Right lobe of liver (tissue), 4 donors: ENCODE results near the gene ZNF487.

Experiments used
- CTCF ChIP-seq, 4 donors: fragments of 200-600 bp in 3 of 4; fragments of 450-650 bp in 1 of 4; IDR thresholded peaks; one replicate each; pipeline versions ENCODE4 v1.5.1 to v1.8.0; 2016 to 2022; ENCODE audit warnings: antibody characterized with exemption in 4 of 4, mild to moderate bottlenecking in 2 of 4
- POLR2A ChIP-seq: fragments of 450-650 bp; IDR thresholded peaks from one replicate; pipeline ENCODE4 v1.6.1; 2017; ENCODE audit warnings: antibody characterized with exemption, mild to moderate bottlenecking
- donor health status: DM: no; HTN: no; CAD: no.
- donor health status: DM: no; HTN: no; CAD: no.
- donor health status: DM: no; HTN: yes; CAD: no.

- TF ChIP-seq POLR2A (no peak), CTCF (IDR thresholded peaks at IDR 0.05) (no peak)
Observed at GRCh38 chr10:43448742-43449141, 11.8 kb downstream of the ZNF487 start.
